HUES6 (cell line): ENCODE measurements around the gene NACAD.

Experiments used
- H3K27ac ChIP-seq: 2 replicates; pipeline ENCODE4 v1.7.0; 2013; ENCODE audit warnings: low read depth, mild to moderate bottlenecking, low read length, inconsistent platforms
- H3K27me3 ChIP-seq: 2 replicates; pipeline ENCODE4 v1.6.1; 2013; ENCODE audit warnings: low read length; ENCODE audit not compliant: control insufficient read depth, insufficient read depth
- H3K36me3 ChIP-seq: 2 replicates; pipeline ENCODE4 v1.6.1; 2013; ENCODE audit warnings: low read length; ENCODE audit not compliant: control insufficient read depth, insufficient read depth
- H3K4me1 ChIP-seq: 2 replicates; pipeline ENCODE4 v1.6.1; 2013; ENCODE audit warnings: low read length; ENCODE audit not compliant: control insufficient read depth, insufficient read depth
- H3K4me3 ChIP-seq: 2 replicates; pipeline ENCODE4 v1.5.1; 2013; ENCODE audit warnings: low read depth, low read length
- H3K9ac ChIP-seq: one replicate; pipeline ENCODE4 v1.6.1; 2013; ENCODE audit warnings: mild to moderate bottlenecking, low read length
- H3K9me3 ChIP-seq: 2 replicates; pipeline ENCODE4 v1.6.1; 2013; ENCODE audit warnings: low read depth, low read length; ENCODE audit not compliant: control insufficient read depth, insufficient read depth

NACAD gene

DNA sequence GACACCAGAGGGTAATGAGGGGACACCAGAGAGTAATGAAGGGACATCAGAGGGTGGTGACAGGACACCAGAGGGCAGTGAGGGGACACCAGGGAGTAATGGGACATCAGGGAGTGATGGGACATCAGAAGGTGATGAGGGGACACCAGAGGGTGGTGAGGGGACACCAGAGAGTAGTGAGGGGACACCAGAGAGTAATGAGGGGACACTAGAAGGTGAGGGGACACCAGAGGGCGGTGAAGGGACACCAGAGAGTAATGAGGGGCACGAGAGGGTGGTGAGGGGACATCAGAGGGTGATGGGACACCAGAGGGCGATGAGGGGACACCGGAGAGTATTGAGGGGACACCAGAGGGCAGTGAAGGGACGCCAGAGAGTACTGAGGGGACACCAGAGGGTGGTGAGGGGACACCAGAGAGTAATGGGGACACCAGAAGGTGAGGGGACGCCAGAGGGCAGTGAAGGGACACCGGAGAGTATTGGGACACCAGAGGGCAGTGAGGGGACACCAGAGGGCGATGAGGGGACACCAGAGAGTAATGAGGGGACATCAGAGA, 10.6 kb downstream of the NACAD start:
- H3K9me3 ChIP-seq = no peaks in the 10 kb centered on the region
- no peaks in the 10 kb centered on the region for H3K4me1 ChIP-seq
- no peaks in the 10 kb centered on the region for H3K27me3 ChIP-seq
- H3K4me3 ChIP-seq = no peak overlapping the region
- peaks cover 39% of the 10 kb centered on the region for H3K36me3 ChIP-seq
- H3K9ac ChIP-seq = no peak overlapping the region
- H3K27ac ChIP-seq = no peak overlapping the region

GRCh38 chr7:45077579-45077978, 11.2 kb downstream of the NACAD start:
- no peak overlapping the region for H3K9ac ChIP-seq
- H3K27me3 ChIP-seq = no peaks in the 10 kb centered on the region
- H3K4me3 ChIP-seq = no peak overlapping the region
- H3K9me3 ChIP-seq = no peaks in the 10 kb centered on the region
- H3K36me3 ChIP-seq = peaks cover 40% of the 10 kb centered on the region
- H3K4me1 ChIP-seq = peaks cover 3% of the 10 kb centered on the region; the same call in 1 of the 2 replicates
- no peak overlapping the region for H3K27ac ChIP-seq

DNA sequence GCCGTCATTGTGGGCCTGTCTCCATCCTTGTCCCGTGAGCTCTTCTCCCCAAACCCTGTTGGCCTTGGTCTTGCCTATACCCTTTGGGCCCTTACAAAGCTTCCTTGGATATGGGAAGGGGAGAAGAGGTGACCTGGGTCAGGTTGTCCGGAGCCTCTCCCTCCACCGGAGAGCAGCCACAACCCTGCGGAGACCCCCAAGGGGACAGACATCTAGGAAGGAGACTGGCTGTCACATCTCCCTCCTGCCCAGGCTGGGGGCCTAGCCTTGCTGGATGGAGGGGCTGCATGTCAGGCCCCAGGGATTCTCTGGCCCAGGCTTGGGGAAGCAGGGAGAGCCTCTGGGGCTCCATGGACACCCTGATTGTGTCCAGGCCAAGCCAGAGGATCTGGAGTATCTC, 11.8 kb downstream of the NACAD start:
- H3K36me3 ChIP-seq = peaks cover 43% of the 10 kb centered on the region

GRCh38 chr7:45075871-45076796, 12.6 kb downstream of the NACAD start:
- Histone ChIP-seq H3K4me1 (peaks cover 9% of the 10 kb centered on the region; the same call in 1 of the 2 replicates), H3K27ac (no peak overlapping the region), H3K36me3 (peaks cover 46% of the 10 kb centered on the region), H3K27me3 (no peaks in the 10 kb centered on the region), H3K9me3 (no peaks in the 10 kb centered on the region), H3K4me3 (no peak overlapping the region), H3K9ac (no peak overlapping the region)

More for the DNA sequence above, 11.8 kb downstream of the NACAD start:
- Histone ChIP-seq H3K27me3 (no peaks in the 10 kb centered on the region), H3K27ac (no peak overlapping the region), H3K9ac (no peak overlapping the region), H3K4me3 (no peak overlapping the region), H3K9me3 (no peaks in the 10 kb centered on the region), H3K4me1 (peaks cover 9% of the 10 kb centered on the region; the same call in 1 of the 2 replicates)

- Histone ChIP-seq H3K4me3 (no peak overlapping the region), H3K4me1 (peaks cover 9% of the 10 kb centered on the region; the same call in 1 of the 2 replicates), H3K27ac (no peak overlapping the region), H3K27me3 (no peaks in the 10 kb centered on the region), H3K36me3 (peaks cover 47% of the 10 kb centered on the region), H3K9ac (no peak overlapping the region), H3K9me3 (no peaks in the 10 kb centered on the region)
Measured at GRCh38 chr7:45075355-45075644, 13.5 kb downstream of the NACAD start.

DNA sequence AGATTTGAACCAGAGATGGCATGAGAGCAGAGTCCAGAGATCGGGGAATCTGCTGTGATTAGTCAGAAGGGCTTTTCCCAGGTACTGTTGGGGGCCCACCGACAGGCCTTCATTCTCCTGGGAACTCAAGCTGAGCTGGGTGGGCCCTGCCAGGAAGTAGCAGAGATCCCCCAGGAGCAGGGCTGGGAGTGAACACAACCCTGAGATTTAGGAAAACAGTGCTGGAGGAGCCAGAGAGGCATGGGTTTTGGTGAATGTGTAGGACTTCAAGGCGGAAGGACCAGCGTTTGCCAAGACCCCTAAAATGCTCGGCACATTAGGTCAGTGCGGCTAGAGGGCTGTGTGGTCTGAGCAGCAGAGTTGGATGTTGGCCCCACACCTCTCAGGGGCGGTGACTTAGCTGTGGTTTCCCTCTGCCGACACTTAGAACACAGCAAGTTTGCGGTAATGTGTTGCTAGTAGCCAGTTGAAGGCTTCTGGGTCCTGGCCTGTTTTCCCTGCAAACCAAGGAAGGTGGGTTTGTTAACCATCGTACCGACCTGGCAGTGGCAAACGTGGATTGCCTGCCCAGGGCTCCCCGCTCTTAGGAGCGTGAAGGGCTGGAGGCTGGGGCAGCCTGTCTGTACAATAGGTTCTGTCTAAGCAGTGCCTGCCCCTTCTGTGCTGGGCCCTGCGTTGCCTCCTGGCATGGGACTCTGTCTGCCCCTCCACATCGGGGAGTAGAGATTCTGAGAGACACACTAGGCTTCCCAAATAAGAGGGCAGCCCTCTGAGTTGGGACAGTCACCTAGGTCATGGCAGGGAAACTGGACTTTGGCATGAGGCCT, 14.0 kb downstream of the NACAD start:
- no peak overlapping the region for H3K4me3 ChIP-seq
- H3K9ac ChIP-seq = no peak overlapping the region
- H3K9me3 ChIP-seq = no peaks in the 10 kb centered on the region
- H3K27me3 ChIP-seq = no peaks in the 10 kb centered on the region
- peaks cover 53% of the 10 kb centered on the region for H3K36me3 ChIP-seq
- peaks cover 9% of the 10 kb centered on the region; the same call in 1 of the 2 replicates for H3K4me1 ChIP-seq
- no peak overlapping the region for H3K27ac ChIP-seq

DNA sequence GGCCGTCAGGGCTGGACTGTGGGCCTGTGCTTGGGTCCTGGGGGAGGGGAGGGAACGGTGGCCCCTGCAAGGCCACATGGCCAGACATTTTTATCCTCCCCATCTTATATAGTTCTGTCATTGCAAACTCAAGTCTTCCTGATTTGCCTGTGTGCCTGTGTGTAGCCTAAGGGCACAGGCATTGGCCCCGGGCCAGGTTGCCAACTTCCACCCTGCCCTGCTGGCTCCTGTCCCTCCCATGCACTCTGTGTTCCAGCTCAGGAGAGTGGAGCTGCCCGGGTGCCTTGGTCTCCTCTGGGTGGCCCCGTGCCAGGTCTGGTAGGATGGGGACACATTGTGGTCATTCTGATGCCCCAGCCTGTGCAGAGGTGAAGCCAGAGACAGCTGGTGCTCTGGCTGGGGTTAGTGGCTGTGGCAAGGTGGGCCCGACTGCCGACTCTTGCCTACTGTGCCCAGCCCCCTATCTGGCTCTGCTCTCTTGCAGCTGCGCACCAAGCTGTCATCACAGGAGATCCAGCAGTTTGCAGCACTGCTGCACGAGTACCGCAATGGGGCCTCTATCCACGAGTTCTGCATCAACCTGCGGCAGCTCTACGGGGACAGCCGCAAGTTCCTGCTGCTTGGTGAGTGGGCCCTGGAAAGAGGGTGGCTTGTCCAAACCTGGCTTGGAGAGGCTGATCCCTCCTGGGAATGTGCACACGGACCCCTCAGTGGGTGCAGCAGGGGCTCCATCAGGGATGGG, 14.8 kb downstream of the NACAD start:
- Histone ChIP-seq H3K27me3 (no peaks in the 10 kb centered on the region), H3K4me3 (no peak overlapping the region), H3K36me3 (peaks cover 59% of the 10 kb centered on the region), H3K4me1 (peaks cover 9% of the 10 kb centered on the region; the same call in 1 of the 2 replicates), H3K9me3 (no peaks in the 10 kb centered on the region), H3K9ac (no peak overlapping the region), H3K27ac (no peak overlapping the region)

- H3K27ac ChIP-seq = no peak overlapping the region
- H3K4me3 ChIP-seq = no peak overlapping the region
- peaks cover 9% of the 10 kb centered on the region; the same call in 1 of the 2 replicates for H3K4me1 ChIP-seq
- peaks cover 62% of the 10 kb centered on the region for H3K36me3 ChIP-seq
- H3K9me3 ChIP-seq = no peaks in the 10 kb centered on the region
- no peak overlapping the region for H3K9ac ChIP-seq
- no peaks in the 10 kb centered on the region for H3K27me3 ChIP-seq
Measured at GRCh38 chr7:45073031-45073785, 15.6 kb downstream of the NACAD start.

GRCh38 chr7:45072131-45073030, 16.4 kb downstream of the NACAD start:
- no peaks in the 10 kb centered on the region for H3K9me3 ChIP-seq
- H3K27me3 ChIP-seq = no peaks in the 10 kb centered on the region
- peak overlapping the region; percentile 16 for H3K9ac ChIP-seq
- H3K27ac ChIP-seq = no peak overlapping the region
- H3K36me3 ChIP-seq = peaks cover 70% of the 10 kb centered on the region
- H3K4me3 ChIP-seq = no peak overlapping the region
- H3K4me1 ChIP-seq = peaks cover 9% of the 10 kb centered on the region; the same call in 1 of the 2 replicates
